DMS 273 (cell line): ENCODE measurements around the gene FAM110A.
"Not testable (repeated sequence)": the region's sequence is repeated elsewhere in the genome, so short reads cannot be mapped to it uniquely, and the experiment has no call there.

Source experiments
- DNase-seq: peaks from one replicate; lab custom pipeline; 2025; ENCODE audit not compliant: unreplicated experiment; lab: John Stamatoyannopoulos, UW

The FAM110A gene

DNA sequence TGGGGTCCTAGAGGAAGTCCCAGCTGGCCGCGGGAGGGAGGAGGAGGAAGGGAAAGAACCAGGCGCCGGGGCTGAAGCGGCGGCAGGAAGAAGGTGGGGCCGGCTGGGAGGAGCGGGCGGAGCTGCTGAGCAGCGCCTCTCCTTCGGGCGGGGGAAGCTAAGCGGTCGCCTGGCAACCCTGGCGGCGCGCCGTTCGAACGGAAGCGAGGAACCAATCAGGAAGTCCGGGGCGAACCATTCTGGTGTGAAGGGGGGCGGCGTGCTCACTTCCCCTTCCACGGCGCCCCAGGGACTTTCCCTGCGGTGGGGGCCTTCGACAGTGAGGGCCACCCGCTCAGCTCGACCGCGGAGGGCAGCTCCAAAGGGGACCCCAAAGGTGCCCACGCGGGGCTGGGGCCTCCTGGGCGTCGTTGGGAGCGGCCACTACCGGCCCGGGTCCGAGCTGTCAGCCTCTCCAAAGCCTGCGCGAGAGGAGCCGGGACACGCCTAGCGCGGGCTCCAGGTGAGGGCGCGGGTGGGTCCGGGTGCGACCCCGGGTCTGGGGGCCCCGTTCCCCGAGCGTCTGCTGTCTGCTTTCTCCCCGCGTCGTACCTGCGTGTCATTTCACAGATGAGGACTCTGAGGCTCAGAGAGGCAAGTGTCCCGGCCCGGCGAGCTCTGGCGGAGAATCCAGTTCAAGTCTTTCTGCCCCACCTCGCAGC, at the start of gene FAM110A:
Gene FAM110A, plus strand, starts transcription at position 266 of the 701 bp plus-strand sequence. CDS start 11,090 bp downstream, outside the sequence.
- DNase-seq = peak; percentile 98

DNA sequence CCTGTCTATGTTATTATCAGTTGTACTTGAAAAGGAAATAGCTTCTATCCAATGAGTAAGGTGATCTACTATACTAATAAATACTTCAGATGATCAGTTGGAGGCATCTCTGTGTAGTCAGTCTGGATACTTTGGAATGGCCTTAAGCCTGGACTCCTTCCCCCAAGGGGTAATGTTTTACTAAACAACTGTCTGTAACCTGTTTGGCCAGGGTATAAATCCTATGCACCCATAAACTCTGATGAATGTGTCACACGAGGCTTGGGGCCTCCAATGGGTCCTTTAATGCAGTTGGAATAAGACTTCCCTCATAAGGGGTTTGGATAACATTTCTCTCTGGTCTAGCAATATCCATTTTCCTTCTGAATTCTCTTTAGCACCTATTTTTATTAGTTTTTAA, 45.7 kb upstream of the FAM110A start:
- no peak for DNase-seq

DNA sequence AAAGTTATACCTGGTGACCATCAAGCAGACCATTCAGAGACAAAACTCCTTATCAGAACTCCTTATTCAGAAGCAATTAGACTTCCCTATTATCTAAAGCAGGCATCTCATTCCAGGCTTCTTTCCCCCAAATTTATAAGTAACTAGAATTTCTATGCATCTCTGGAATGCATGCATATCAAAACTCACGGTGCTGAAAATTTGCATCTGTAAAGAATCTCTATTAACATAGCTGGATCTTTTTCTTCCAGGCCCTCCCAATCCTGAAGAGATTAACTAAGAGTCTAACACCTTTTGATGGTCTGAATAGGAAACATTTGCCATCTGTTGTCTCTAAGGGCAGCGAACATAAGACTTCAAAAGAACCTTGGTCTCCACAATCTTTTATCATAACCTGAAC, 42.5 kb upstream of the FAM110A start:
- no peak for DNase-seq

DNA sequence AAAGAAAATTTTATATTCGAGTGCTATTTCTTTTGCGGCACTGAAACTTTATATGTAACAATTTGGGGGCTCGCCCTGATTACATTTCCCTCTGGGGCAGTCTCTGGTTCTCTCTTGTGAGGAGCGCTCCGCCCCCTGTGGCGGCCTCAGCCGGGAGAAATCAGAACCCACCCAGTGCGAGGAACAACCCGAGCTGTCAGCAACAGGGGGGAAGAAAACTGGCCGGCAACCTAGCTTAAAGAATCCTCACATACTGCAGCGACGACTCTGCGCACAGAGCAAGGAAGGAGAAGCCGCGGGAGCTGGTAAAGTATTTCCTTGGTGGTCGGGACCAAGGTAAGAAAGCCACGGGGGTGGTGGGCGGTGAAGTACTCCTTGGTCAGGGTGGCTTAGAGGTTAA, 41.3 kb upstream of the FAM110A start:
- DNase-seq = no peak

DNA sequence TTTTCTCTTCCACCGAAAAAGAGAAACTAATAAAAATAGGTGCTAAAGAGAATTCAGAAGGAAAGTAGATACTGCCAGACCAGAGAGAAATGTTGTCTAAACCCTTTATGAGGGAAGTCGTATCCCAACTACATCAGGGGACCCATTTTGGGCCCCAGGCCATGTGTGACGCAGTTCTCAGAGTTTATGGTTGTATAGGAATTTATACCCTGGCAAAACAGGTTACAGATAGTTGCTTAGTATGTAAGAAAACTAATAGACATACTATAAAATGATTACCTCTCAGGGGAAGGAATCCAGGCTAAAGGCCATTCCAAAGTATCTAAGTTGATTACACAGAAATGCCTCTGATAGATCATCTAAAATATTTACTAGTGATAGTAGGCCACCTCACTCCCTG, 36.6 kb upstream of the FAM110A start:
- DNase-seq = no peak

- DNase-seq = not testable (repeated sequence)
Measured at GRCh38 chr20:798746-799145, 34.8 kb upstream of the FAM110A start.

DNA sequence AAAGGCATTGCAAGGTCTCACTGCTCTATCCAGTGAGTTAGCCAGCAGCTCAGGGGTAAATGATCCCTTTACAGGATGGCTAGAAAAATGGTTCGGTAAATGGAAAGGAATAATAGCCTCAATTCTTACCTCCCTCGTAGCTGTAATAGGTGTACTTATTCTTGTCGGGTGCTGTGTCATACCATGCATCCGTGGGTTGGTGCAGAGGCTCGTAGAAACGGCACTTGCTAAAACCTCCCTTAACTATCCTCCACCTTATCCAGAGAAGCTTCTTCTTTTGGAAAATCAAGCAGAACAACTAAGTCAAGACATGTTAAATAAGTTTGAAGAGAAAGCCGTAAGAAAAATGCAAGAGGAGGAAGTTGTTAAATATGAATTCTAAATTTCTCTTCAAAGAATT, 33.5 kb upstream of the FAM110A start:
- not testable (repeated sequence) for DNase-seq

- DNase-seq = no peak
Measured at GRCh38 chr20:801678-802077, 31.8 kb upstream of the FAM110A start.

DNA sequence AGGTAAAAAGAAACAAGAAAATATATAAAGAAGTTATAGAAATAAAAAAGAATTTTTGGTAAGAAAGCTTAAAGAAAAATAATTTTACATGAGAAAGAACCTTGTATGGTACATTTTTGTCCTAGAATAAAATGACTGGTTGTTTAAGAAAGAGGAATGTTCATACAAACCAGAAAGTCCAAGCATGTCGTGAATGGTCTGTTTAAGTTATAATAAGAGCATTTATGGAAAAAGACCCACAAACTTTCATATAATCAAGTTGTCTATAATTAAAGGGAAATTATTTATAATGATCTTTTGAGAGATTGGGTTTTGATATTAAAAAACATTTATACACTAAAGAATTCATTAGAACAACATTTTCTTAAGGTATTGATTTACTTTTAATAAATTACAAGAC, 27.8 kb upstream of the FAM110A start:
- peak; percentile 58 for DNase-seq

DNA sequence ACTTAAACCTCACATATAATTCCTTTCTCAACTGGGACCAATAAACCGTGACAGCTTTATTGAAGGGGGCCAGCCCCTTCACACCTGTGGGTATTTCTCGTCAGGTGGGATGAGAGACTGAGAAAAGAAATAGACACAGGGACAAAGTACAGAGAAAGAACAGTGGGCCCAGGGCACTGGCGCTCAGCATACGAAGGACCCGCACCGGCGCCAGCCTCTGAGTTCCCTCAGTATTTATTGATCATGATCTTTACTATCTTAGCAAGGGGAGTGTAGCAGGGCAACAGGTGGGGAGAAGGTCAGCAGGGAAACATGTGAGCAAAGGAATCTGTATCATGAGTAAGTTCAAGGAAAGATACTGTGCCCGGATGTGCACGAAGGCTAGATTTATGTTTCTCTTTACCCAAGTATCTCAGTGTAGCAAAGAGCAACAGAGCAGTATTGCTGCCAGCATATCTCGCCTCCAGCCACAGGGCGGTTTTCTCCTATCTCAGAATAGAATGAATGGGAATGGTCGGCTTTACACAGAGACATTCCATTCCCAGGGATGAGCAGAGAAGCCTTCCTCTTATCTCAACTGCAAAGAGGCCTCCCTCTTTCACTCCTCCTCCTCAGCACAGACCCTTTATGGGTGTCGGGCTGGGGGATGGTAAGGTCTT, 21.6 kb upstream of the FAM110A start:
- not testable (repeated sequence) for DNase-seq

DNA sequence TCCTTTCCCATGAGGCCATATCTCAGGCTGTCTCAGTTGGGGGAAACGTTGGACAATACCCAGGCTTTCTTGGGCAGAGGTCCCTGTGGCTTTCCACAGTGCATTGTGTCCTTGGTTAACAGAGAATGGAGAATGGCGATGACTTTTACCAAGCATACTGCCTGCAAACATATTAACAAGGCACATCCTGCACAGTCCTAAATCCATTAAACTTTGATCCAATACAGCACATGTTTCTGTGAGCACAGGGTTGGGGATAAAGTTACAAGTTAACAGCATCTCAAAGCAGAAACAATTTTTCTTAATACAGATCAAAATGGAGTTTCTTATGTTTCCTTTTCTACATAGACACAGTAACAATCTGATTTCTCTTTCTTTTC, 21.1 kb upstream of the FAM110A start:
- DNase-seq = not testable (repeated sequence)

DNA sequence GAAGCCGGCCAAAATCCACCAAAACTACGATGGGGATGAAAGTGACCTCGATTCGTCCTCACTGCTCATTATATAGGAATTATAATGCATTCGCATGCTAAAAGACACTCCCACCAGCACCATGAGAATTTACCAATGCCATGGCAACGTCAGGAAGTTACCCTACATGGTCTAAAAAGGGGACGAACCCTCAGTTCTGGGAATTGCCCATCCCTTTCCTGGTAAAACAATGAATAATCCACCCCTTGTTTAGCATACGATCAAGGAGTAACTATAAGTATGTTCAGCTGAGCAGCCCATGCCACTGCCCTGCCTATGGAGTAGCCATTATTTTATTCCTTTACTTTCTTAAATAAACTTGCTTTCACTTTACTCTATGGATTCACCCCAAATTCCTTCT, 20.1 kb upstream of the FAM110A start:
- DNase-seq = no peak

GRCh38 chr20:815226-815625, 18.3 kb upstream of the FAM110A start:
- no peak for DNase-seq

- peak; percentile 81 for DNase-seq
Measured at GRCh38 chr20:815914-816606, 17.5 kb upstream of the FAM110A start.

DNA sequence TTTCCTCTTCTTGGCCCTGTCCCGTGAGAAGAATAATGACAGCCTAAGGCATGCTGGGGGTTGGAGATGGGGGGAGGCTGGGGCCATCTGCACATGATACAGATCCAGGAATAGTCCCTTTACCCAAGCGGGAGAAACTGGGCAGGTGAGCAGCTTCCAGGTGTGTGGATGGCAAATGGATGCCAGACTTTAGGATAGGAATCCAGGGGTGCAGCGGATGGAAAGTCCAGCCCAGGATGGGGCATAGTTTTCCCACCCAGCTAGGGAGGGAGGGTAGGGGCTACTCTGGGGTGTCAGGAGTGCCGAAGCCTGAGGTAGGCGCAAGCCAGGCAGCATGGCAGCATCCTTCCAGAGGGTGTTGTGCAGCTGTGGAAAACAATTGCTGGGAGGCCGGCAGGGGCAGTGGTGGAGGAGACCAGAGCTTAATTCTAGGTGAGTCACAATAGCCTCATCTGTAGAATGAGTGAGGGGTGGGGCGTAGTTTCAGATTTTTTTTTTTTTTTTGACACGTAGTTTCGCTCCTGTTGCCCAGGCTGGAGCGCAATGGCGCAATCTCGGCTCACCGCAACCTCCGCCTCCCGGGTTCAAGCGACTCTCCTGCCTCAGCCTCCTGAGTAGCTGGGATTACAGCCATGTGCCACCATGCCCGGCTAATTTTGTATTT, 15.4 kb upstream of the FAM110A start:
- no peak for DNase-seq

GRCh38 chr20:819680-820322, 13.7 kb upstream of the FAM110A start:
- DNase-seq = no peak

- no peak for DNase-seq
Measured at GRCh38 chr20:820323-820953, 13.1 kb upstream of the FAM110A start.

DNA sequence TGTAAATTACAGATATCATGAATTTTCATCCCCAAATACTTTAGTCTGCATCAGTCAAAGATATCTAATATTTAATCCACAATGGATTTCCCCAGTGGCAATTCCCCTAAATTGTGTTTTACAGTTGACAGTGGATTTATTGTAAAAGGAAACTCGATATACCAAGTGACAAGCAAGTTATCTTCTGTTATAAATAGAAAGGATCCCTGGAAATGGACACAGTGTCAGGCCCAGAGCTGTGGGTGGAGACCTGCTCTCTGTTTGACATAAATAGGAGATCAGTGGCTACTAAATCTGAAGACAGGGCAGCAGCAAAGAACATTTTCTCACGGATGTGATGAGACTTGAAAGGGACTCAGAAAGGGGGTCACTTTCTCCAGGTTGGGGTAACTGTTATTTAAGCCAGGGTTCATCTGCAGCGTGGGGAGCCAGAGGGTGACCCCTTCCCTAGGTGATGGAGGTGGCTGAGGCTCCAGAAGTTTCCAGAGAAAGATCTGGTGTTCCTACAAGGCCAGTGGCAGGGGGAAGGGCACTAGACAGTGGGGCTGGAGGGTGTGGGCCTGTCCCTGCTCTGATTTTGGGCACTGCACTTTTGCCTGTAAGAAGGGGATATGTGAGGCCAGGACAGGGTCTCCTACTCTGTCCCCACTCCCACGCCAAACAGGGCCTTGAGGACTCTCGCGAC, 12.3 kb upstream of the FAM110A start:
- no peak for DNase-seq

- no peak for DNase-seq
Measured at GRCh38 chr20:821731-822065, 11.8 kb upstream of the FAM110A start.
